ENCODE results near the gene GLIS1. TPM values are rescaled to one million over a fixed set of nuclear protein-coding genes. Genes with fewer than 3 reads are reported as not detected.

GLIS1 gene
- total RNA-seq, 1 donor from 2014 or later, result 0.07 TPM

GRCh38 chr1:53484705-53485477 is 254.1 kb downstream of the GLIS1 start:
- Mint-ChIP-seq H3K36me3 (ENCODE audit: low read depth, unreplicated experiment) (no peaks in the 10 kb centered on the region), H3K9me3 (ENCODE audit: unreplicated experiment) (peaks cover 5% of the 10 kb centered on the region), H3K27ac (ENCODE audit: unreplicated experiment) (no peak overlapping the region), H3K4me1 (ENCODE audit: low read depth, unreplicated experiment) (no peaks in the 10 kb centered on the region), H3K4me3 (ENCODE audit: unreplicated experiment) (no peak overlapping the region), H3K27me3 (ENCODE audit: low read depth, unreplicated experiment) (peaks cover 70% of the 10 kb centered on the region)
- peaks cover 2% of the 10 kb centered on the region for H3K4me1 ChIP-seq (ENCODE audit: insufficient read depth, low read length)
- DNase-seq (ENCODE audit: low read depth) (no peak), FAIRE-seq (no peak)
- H3K9me3 ChIP-seq (ENCODE audit: insufficient read depth, low read depth, low read length), result no peaks in the 10 kb centered on the region
- H2AFZ ChIP-seq (ENCODE audit: low read depth, low read length), result no peak overlapping the region
- H3K4me2 ChIP-seq (ENCODE audit: low read length), result no peak overlapping the region
- H3K27me3 ChIP-seq (ENCODE audit: insufficient read depth, low read length), result peaks cover 33% of the 10 kb centered on the region
- no peaks in the 10 kb centered on the region for H3K36me3 ChIP-seq (ENCODE audit: insufficient read depth, low read length)
- no peaks in the 10 kb centered on the region for H3K79me2 ChIP-seq (ENCODE audit: insufficient read depth, low read length)
- no peak overlapping the region for H3K27ac ChIP-seq (ENCODE audit: low read depth, low read length)
- H3K9ac ChIP-seq (ENCODE audit: low read length), result no peak overlapping the region
- H4K20me1 ChIP-seq (ENCODE audit: insufficient read depth, low read length), result no peaks in the 10 kb centered on the region
- no peak overlapping the region for H3K4me3 ChIP-seq (ENCODE audit: insufficient read depth, low read depth, low read length)
- TF ChIP-seq EZH2 (IDR thresholded peaks at IDR 0.05; ENCODE audit: insufficient read depth, low read length) (no peak), CTCF (IDR thresholded peaks at IDR 0.05; ENCODE audit: insufficient read depth, low read depth, low read length) (no peak)

GRCh38 chr1:53483656-53484055 is 255.3 kb downstream of the GLIS1 start:
- H3K27me3 Mint-ChIP-seq (ENCODE audit: low read depth, unreplicated experiment), result peaks cover 71% of the 10 kb centered on the region

More at GRCh38 chr1:53483656-53484055, 255.3 kb downstream of the GLIS1 start:
- no peaks in the 10 kb centered on the region for H3K36me3 ChIP-seq (ENCODE audit: insufficient read depth, low read length)
- peaks cover 4% of the 10 kb centered on the region for H3K9me3 Mint-ChIP-seq (ENCODE audit: unreplicated experiment)
- no peak overlapping the region for H3K4me2 ChIP-seq (ENCODE audit: low read length)
- no peaks in the 10 kb centered on the region for H3K4me1 Mint-ChIP-seq (ENCODE audit: low read depth, unreplicated experiment)
- no peaks in the 10 kb centered on the region for H3K79me2 ChIP-seq (ENCODE audit: insufficient read depth, low read length)
- DNase-seq (ENCODE audit: low read depth) (no peak), FAIRE-seq (no peak)
- H3K27ac ChIP-seq (ENCODE audit: low read depth, low read length), result no peak overlapping the region
- H3K9ac ChIP-seq (ENCODE audit: low read length), result no peak overlapping the region
- H3K4me3 ChIP-seq (ENCODE audit: insufficient read depth, low read depth, low read length), result no peak overlapping the region
- H4K20me1 ChIP-seq (ENCODE audit: insufficient read depth, low read length), result no peaks in the 10 kb centered on the region
- H3K9me3 ChIP-seq (ENCODE audit: insufficient read depth, low read depth, low read length), result no peaks in the 10 kb centered on the region
- H2AFZ ChIP-seq (ENCODE audit: low read depth, low read length), result no peak overlapping the region
- no peak overlapping the region for H3K4me3 Mint-ChIP-seq (ENCODE audit: unreplicated experiment)
- no peak overlapping the region for H3K27ac Mint-ChIP-seq (ENCODE audit: unreplicated experiment)
- H3K27me3 ChIP-seq (ENCODE audit: insufficient read depth, low read length), result peaks cover 28% of the 10 kb centered on the region
- no peak for TF ChIP-seq CTCF (IDR thresholded peaks at IDR 0.05; ENCODE audit: insufficient read depth, low read depth, low read length)
- no peak for TF ChIP-seq EZH2 (IDR thresholded peaks at IDR 0.05; ENCODE audit: insufficient read depth, low read length)
- H3K4me1 ChIP-seq (ENCODE audit: insufficient read depth, low read length), result peaks cover 2% of the 10 kb centered on the region
- peaks cover 2% of the 10 kb centered on the region for H3K36me3 Mint-ChIP-seq (ENCODE audit: low read depth, unreplicated experiment)
